GM23248 (cell line): Measurements from ENCODE around the gene MT1B.

ENCODE experiments used
- EZH2 ChIP-seq: fragments of 200-600 bp; sonication (generic); IDR thresholded peaks from 2 replicates; pipeline ENCODE4 v1.6.1; 2018; ENCODE audit warnings: antibody characterized with exemption, mild to moderate bottlenecking; ENCODE audit not compliant: insufficient read depth, poor library complexity, severe bottlenecking
- EZH2phosphoT487 ChIP-seq: fragments of 200-600 bp; sonication (generic); IDR thresholded peaks from 2 replicates; pipeline ENCODE4 v1.6.1; 2018; ENCODE audit warnings: antibody characterized with exemption, moderate library complexity, mild to moderate bottlenecking, low read depth; ENCODE audit not compliant: insufficient read depth

- TF ChIP-seq EZH2phosphoT487 (no peak), EZH2 (no peak)
These were observed 31.9 kb downstream of the MT1B start for GRCh38 chr16:56683424-56684172.
